Measurements from ENCODE around the gene NADSYN1.

The NADSYN1 gene

GRCh38 chr11:71451596-71452198 is 1.3 kb upstream of the NADSYN1 start:
- DNase-seq (ENCODE audit: low read depth, low spot score) = peak; percentile 62

DNA sequence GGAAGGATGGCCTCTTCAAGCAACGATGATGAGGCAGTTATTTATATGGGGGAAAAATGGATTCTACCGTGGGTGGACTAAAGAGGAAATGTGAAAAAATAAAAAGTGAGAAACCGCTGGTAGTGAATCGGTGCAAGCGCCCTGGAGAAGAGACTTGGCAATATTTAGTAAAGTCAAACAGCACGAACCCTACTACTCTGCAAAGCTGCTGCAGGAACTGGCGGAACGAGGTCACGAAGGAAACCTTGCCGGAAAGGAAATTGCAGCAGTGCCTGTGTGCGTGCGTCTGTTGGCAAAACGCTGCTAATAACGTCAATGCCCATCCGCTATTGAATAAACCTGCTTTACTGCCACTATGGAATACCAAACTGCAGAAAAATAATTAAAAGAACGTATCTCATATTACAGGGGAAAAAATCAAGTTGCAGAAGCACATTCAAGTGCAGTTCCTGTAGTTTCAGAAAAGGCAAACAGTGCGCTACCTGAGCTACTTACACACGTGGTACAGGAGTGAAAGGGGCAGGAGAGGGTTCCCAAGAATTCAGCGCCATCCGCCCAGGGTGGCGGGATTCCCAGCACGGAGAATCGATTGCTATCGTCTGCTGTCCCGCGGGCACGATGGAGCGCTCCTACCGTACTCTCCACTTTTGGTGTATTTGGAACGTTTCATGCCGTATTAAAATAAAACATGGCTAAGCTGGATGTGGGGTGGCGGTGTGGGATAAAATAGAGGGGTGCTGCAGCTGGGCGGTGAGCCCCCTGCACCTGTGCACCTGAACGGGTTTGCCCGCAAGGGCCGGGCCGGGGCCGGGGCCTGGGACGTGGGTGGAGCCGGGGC is 585 bp upstream of the NADSYN1 start:
- DNase-seq (ENCODE audit: low read depth, low spot score) = no peak

- DNase-seq (ENCODE audit: low read depth, low spot score) = no peak
These were observed 908 bp downstream of the NADSYN1 start for GRCh38 chr11:71453918-71454304.

- DNase-seq (ENCODE audit: low read depth, low spot score) = no peak
These were observed 1.6 kb downstream of the NADSYN1 start for GRCh38 chr11:71454470-71455113.

- DNase-seq (ENCODE audit: low read depth, low spot score) = no peak
These were observed 3.3 kb downstream of the NADSYN1 start for GRCh38 chr11:71456294-71456693.

- no peak for DNase-seq (ENCODE audit: low read depth, low spot score)
These were observed 3.8 kb downstream of the NADSYN1 start for GRCh38 chr11:71456831-71457230.

GRCh38 chr11:71458146-71459070 is 5.4 kb downstream of the NADSYN1 start:
- no peak for DNase-seq (ENCODE audit: low read depth, low spot score)

DNA sequence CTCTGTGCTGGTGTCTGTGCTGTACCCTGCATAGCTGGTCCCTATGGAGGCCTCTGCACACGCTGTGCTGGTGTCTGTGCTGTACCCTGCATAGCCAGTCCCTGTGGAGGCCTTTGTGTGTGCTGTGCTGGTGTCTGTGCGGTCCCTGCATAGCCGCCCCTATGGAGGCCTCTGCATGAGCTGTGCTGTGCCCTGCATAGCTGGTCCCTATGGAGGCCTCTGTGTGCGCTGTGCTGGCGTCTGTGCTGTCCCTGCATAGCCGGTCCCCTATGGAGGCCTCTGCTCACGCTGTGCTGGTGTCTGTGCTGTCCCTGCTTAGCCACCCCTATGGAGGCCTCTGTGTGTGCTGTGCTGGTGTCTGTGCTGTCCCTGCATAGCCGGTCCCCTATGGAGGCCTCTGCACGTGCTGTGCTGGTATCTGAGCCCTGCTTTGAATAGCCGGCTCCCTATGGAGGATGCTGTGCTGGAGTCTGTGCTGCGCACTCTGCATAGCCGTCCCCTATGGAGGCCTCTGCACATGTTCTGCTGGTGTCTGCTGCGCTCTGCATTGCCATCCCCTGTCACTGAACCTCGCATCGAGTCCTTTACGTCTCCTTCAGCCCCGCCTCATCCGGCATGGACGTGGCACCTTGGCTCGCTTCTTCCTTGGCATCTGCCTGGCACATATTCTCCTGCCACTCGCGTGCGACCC is 6.2 kb downstream of the NADSYN1 start:
- no peak for DNase-seq (ENCODE audit: low read depth, low spot score)

- DNase-seq (ENCODE audit: low read depth, low spot score) = no peak
These were observed 6.8 kb downstream of the NADSYN1 start for GRCh38 chr11:71459767-71460320.

DNA sequence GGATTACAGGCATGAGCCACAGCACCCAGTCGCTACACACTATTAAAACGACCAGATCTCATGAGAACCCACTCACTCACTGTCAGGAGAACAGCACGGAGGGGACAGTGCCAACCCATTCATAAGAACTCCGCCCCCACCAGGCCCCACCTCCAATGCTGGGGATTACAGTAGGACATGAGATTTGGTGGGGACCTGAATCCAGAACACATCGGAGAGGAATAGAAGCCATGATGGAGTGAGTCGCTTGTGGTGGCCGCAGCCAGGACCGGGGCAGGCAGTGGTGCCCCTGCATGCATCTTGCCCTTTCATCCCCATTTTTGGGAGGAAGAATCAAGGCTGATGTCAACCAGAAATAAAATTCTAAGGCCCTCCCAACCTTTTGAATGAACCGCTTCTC is 8.7 kb downstream of the NADSYN1 start:
- no peak for DNase-seq (ENCODE audit: low read depth, low spot score)

DNA sequence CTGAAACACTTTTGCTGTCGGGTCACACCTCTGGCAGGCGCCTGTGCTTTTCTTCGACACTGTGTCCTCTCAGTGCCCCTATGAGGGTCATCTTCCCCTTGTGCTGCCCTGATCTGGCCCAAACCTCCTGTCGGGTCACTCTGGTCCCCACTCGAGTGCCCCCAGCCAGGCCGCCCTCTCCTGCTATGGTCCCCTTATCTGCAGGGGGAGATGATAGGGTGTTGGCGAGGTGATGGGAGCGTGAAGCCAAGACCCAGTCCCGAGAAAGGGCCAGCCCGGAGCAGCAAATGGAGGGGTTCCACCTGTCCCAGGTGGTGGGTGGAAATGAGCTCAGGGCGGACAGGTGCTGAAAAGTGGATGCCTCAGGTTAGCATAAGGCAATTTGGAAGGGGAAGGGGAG is 9.7 kb downstream of the NADSYN1 start:
- DNase-seq (ENCODE audit: low read depth, low spot score) = no peak

DNA sequence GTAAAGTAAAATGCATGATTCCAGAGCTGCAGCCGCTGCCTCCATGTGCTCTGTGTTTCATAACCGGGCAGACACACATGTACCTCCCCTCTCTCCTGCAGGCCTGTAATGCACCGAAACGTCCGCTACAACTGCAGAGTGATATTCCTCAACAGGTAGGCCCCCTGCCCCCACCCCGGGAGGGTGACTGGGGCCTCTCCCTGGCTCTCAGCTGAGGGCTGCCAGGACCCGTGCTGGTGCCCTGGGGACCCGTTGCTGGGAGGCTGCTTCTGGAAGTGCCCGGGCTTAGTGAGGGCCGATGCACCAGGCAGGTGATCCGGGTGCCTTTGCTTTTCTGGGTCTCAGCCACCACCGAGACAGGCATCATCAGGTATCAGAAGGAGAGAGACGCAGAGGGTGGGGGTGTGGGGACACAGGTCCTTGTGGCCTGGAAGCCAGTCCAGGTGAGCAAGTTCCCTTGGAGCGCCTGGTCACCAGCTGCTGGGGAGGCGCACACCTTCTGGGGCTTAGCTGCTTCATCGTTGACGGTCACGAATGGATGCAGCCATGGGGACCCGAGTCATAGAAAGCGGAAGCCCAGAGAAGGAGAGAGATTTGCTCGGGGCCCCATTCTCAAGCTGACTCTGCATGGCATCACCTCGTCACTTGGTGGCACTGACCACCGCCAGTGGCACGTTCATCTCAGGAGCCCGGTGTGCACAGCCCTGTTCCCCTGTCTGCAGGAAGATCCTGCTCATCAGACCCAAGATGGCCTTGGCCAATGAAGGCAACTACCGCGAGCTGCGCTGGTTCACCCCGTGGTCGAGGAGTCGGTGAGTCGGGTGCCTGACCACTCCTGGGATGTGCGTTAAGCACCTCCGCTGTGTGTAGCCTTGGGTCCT is 10.6 kb downstream of the NADSYN1 start:
- DNase-seq (ENCODE audit: low read depth, low spot score) = no peak

GRCh38 chr11:71465054-71465453 is 12.1 kb downstream of the NADSYN1 start:
- DNase-seq (ENCODE audit: low read depth, low spot score) = no peak

DNA sequence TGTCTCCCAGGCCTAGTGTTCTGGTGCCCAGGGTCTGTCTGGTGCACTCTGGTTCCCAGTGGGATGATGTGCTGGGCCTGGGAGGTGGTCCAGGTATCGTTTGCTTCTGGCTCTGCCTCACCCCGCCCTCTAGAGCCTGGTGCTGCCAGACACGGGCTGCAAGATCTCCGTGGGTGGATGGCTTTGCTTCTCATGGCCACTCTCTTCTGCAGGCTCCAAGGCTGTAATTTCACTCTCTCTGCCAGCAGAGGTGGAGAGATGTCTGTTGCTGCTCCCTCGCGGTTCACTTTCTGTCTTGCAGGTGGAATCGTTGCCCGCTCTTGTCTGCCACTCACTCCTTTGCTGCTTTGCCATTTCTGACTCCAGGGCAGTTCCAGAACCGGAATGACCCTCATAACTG is 13.4 kb downstream of the NADSYN1 start:
- no peak for DNase-seq (ENCODE audit: low read depth, low spot score)

DNA sequence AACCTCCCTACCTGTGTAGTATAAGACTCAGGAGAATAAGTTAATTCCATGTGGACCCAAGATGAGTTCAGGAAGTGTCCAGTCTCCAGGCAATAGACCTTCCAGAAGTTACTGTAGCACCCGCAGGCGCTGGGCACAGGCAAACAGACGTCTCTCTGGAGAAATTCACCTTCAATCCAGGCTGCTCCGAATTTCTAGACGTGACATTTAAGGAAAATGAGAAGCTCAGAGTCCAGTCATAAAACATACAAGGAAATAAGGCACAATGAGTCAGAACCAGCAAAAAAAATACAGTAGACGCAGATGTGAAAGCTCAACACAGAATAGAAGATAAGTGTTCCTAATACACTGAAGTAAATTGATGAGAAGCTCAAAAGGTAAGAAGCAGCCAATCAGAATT is 14.2 kb downstream of the NADSYN1 start:
- DNase-seq (ENCODE audit: low read depth, low spot score) = no peak

- DNase-seq (ENCODE audit: low read depth, low spot score) = no peak
These were observed 17.9 kb downstream of the NADSYN1 start for GRCh38 chr11:71470946-71471345.

DNA sequence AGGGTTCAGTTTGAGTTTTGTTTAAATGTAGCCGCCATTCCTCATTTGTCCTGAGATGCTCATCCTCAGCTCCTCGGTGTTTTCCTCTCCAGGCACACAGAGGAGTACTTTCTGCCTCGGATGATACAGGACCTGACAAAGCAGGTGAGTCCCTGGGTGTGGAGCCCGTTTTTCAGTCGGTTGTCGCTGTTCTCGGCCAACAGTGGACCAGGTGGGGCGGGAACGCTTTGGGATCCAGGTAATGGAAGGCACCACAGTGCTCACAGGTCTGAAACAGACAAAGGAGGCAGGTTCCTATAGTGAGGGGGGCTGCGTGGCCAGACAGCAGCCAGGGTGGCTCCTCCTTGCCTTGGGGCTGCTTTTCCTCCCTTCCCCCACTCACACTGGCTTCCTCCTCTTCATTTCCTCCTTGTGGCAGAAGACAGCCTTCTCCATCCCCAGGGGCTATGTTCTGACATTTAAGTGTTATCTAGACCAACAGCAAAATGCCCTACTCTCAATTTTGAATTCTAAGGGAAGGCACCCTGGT is 19.4 kb downstream of the NADSYN1 start:
- DNase-seq (ENCODE audit: low read depth, low spot score) = peak; percentile 81

GRCh38 chr11:71472941-71473792 is 20.2 kb downstream of the NADSYN1 start:
- DNase-seq (ENCODE audit: low read depth, low spot score) = no peak

- no peak for DNase-seq (ENCODE audit: low read depth, low spot score)
These were observed 20.7 kb downstream of the NADSYN1 start for GRCh38 chr11:71473793-71474080.
